Activated naive CD8-positive, alpha-beta T cell treated with anti-CD3 and anti-CD28 coated beads for 36 hours (primary cell): ENCODE data around the gene SPATC1L. TPM values are rescaled to one million over a fixed set of nuclear protein-coding genes. Genes with fewer than 3 reads are reported as not detected.
"Not testable (repeated sequence)": the region's sequence is repeated elsewhere in the genome, so short reads cannot be mapped to it uniquely, and the experiment has no call there.

Experiments used
- DNase-seq: peaks from one replicate; pipeline ENCODE4 v3.0.0; 2021
- H3K27ac Mint-ChIP-seq: one replicate; pipeline ENCODE4 v1.8.0; 2022; ENCODE audit warnings: mild to moderate bottlenecking, moderate library complexity, mixed read lengths
- H3K27me3 Mint-ChIP-seq: one replicate; pipeline ENCODE4 v1.8.0; 2022; ENCODE audit warnings: mild to moderate bottlenecking, mixed read lengths
- H3K36me3 Mint-ChIP-seq: one replicate; pipeline ENCODE4 v1.8.0; 2021; ENCODE audit warnings: mild to moderate bottlenecking, mixed read lengths
- H3K4me1 Mint-ChIP-seq: one replicate; pipeline ENCODE4 v1.8.0; 2021; ENCODE audit warnings: mixed read lengths
- H3K4me3 Mint-ChIP-seq: one replicate; pipeline ENCODE4 v1.8.0; 2022; ENCODE audit warnings: mild to moderate bottlenecking, moderate library complexity, mixed read lengths
- H3K9me3 Mint-ChIP-seq: one replicate; pipeline ENCODE4 v1.8.0; 2022; ENCODE audit warnings: mixed read lengths
- total RNA-seq, 2 experiments: library from RNA; stranded (reverse); gene quantifications; one replicate each; pipeline ENCODE4 v1.2.3, GENCODE V29; 2021

Gene SPATC1L
- total RNA-seq, 2 experiments from 2014 or later = 6.3 to 6.9 TPM

DNA sequence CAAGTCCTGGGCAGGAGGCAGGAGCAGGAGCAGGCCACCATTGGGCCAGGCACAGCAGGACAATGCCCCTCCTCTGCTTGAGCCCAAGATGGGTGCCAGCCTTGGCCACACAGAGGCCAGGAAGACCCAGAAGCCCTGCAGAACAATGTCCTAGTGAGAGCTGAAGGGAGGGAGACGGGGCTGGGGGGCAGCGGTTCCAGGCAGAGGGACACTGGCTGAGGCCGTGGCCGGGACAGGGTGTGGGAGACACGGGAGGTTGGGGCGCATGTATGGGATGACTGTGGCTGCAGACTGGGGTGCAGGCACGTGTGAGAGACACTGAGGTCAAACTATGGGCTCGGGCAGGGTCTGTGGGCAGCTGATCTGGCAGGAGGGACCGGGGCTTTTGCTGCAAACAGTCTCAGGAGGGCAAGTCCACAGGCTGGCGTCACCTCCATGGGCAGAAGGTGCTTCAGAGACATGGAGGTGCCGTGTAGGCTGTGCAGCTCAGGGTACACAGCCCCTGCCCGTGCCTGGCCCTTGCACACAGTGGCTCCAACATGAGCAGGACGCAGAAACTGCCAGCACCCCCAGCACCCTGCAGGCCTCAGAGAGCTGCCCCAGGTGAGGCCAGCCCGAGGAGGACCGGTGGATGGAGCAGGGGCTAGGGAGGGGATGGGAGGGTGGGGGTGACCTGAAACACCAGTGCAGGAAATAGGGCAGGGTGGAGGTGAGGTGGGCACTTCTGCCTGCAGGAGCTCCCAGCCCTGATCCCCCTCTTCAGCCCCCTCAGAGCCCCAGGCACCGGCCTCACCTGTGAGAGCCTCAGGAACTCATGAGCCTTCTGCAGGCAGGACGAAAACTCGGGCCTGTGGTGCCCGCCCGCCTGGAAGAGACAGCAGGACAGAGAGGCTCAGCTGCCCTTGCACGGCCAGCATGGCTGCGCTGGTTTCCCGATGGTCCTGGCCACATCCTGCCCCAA lies 24.8 kb upstream of the SPATC1L start:
- no peaks in the 10 kb centered on the region for H3K36me3 Mint-ChIP-seq
- H3K4me3 Mint-ChIP-seq = no peak overlapping the region
- H3K9me3 Mint-ChIP-seq = no peaks in the 10 kb centered on the region
- DNase-seq = no peak
- no peak overlapping the region for H3K27ac Mint-ChIP-seq
- no peaks in the 10 kb centered on the region for H3K27me3 Mint-ChIP-seq
- H3K4me1 Mint-ChIP-seq = no peaks in the 10 kb centered on the region

DNA sequence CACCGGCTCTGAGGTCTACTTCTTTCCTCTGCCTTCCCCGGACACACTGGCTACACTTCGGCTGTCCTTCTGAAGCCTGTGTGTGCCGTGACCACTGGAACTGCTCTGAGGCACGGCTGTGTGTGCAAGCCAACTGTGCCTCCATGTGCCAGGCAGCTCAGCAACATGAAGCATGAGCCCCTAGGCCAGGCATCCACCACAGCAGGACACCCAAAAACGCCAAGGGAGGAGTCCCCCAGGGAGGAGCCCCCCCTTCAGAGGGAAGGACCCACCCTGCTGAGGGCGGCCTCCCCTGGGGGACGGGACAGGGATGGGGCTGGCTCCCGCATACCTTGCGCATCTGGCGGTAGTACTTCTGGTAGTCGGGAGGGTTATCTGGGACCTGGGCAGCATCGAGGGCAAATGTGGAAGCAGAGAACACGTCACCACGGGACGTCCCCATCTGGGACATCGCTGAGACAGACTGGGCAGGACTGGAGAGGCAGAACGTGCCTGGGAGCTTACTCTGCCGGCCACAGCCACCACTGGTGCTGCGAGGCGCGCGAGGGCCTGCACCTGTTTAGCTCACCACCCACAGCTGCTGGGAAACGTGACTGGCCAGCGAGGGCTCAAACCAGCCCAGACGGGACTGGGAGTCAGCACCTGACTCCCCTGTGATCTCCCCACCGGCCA lies 23.8 kb upstream of the SPATC1L start:
- no peak overlapping the region for H3K27ac Mint-ChIP-seq
- no peaks in the 10 kb centered on the region for H3K27me3 Mint-ChIP-seq
- no peaks in the 10 kb centered on the region for H3K4me1 Mint-ChIP-seq
- no peak overlapping the region for H3K4me3 Mint-ChIP-seq
- no peaks in the 10 kb centered on the region for H3K9me3 Mint-ChIP-seq
- DNase-seq = no peak
- no peaks in the 10 kb centered on the region for H3K36me3 Mint-ChIP-seq

DNA sequence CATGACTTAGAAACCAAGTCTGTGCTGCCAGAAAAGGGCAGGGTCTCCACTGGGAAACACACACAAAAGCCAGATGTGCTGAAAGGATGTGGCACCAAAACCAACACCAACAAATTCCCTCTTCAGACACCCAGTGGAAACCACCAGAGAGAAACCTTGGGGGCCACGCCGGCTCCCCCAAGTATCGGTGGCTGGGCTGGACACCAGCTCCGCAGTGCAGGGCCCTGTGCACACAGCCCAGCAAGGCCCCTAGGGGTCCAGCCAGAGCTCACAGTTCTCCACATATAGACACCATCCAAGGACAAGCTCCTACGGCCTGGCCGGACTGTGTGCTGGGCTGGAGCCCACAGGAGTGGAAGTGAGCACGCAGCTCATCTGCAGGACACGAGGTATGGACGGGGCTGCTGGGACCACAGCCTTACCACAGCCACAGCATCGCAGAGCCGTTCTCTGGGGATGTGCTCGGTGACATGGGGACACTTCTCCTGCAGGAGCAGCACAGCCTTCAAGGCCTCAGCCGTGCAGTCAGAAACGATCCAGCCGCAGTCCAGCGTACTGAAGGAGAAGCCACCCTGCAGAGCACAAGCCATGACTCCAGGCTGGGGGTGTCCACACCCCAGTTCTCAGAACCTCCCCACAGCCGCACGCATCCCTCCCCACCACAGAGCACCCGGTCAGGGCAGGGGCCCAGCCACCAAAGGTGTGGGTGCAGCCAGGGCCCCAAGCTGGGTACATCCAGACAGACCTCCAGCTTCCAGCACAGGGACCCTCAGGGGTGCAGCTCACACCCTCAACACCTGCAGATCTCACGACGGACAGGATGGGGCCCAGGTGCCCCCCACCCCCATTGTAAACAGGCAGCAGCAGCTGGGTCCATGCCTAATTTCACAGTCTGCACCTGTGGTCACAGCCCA lies 23.0 kb upstream of the SPATC1L start:
- Mint-ChIP-seq H3K9me3 (no peaks in the 10 kb centered on the region), H3K27ac (no peak overlapping the region), H3K4me1 (no peaks in the 10 kb centered on the region), H3K36me3 (no peaks in the 10 kb centered on the region), H3K4me3 (no peak overlapping the region), H3K27me3 (no peaks in the 10 kb centered on the region)
- DNase-seq = no peak

GRCh38 chr21:46206163-46207005 lies 22.1 kb upstream of the SPATC1L start:
- no peaks in the 10 kb centered on the region for H3K4me1 Mint-ChIP-seq

GRCh38 chr21:46205766-46206162 lies 21.5 kb upstream of the SPATC1L start:
- Mint-ChIP-seq H3K4me3 (no peak overlapping the region), H3K9me3 (no peaks in the 10 kb centered on the region), H3K36me3 (no peaks in the 10 kb centered on the region), H3K27ac (no peak overlapping the region), H3K4me1 (no peaks in the 10 kb centered on the region), H3K27me3 (no peaks in the 10 kb centered on the region)
- no peak for DNase-seq

More at GRCh38 chr21:46206163-46207005, 22.1 kb upstream of the SPATC1L start:
- no peak for DNase-seq
- H3K9me3 Mint-ChIP-seq = no peaks in the 10 kb centered on the region
- H3K27me3 Mint-ChIP-seq = no peaks in the 10 kb centered on the region
- H3K36me3 Mint-ChIP-seq = no peaks in the 10 kb centered on the region
- no peak overlapping the region for H3K27ac Mint-ChIP-seq
- H3K4me3 Mint-ChIP-seq = no peak overlapping the region

- Mint-ChIP-seq H3K4me1 (no peaks in the 10 kb centered on the region), H3K9me3 (no peaks in the 10 kb centered on the region), H3K27me3 (no peaks in the 10 kb centered on the region), H3K27ac (no peak overlapping the region), H3K36me3 (no peaks in the 10 kb centered on the region), H3K4me3 (no peak overlapping the region)
- DNase-seq = no peak
Measured at GRCh38 chr21:46205166-46205565, 20.9 kb upstream of the SPATC1L start.

DNA sequence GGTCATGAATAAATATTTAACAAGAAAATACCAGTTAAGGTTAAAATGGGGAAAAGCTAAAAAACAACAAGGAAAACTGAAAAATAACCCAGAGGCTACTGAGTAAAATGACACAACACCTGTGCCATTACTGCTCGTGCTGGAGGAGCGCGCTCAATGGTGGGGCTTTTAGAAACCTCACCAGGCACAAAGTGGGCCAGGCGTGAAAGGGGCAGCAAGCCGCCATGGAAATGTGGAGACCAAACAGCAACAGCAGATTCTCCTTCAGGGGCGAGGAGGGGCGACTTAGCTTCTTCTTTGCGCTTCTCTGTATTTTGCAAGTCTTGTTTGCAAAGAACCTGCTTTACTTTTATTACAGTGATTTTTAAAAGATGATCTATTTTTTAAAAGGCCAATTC lies 18.9 kb upstream of the SPATC1L start:
- H3K9me3 Mint-ChIP-seq = no peaks in the 10 kb centered on the region
- no peak overlapping the region for H3K4me3 Mint-ChIP-seq
- no peak overlapping the region for H3K27ac Mint-ChIP-seq
- DNase-seq = no peak
- H3K27me3 Mint-ChIP-seq = no peaks in the 10 kb centered on the region
- no peaks in the 10 kb centered on the region for H3K4me1 Mint-ChIP-seq
- H3K36me3 Mint-ChIP-seq = peaks cover 8% of the 10 kb centered on the region

DNA sequence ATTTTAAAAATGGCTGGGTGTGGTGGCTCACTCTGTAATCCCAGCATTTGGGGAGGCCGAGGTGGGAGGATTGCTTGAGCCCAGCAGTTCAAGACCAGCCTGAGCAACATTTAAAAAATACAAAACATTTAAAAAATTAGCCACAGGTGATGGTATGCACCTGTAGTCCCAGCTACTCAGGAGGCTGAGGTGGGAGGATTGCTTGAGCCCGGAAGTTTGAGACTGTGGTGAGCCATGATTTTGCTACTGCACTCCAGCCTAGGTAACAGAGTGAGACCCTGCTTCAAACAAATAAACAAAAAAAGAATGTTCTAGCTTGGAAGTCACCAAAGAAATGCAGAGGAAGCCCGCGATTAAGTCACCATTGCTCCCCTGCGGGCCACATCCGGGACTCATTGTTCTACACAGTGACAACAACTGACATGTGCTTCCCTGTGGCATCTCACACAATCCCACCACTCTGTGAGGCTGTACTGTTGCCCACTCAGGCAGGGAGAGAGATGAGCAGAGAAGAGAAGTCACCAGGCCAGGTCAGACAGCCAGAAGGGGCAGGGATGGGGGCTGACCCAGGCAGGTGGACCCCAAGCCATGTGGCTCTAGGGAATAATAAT lies 18.4 kb upstream of the SPATC1L start:
- no peak for DNase-seq

DNA sequence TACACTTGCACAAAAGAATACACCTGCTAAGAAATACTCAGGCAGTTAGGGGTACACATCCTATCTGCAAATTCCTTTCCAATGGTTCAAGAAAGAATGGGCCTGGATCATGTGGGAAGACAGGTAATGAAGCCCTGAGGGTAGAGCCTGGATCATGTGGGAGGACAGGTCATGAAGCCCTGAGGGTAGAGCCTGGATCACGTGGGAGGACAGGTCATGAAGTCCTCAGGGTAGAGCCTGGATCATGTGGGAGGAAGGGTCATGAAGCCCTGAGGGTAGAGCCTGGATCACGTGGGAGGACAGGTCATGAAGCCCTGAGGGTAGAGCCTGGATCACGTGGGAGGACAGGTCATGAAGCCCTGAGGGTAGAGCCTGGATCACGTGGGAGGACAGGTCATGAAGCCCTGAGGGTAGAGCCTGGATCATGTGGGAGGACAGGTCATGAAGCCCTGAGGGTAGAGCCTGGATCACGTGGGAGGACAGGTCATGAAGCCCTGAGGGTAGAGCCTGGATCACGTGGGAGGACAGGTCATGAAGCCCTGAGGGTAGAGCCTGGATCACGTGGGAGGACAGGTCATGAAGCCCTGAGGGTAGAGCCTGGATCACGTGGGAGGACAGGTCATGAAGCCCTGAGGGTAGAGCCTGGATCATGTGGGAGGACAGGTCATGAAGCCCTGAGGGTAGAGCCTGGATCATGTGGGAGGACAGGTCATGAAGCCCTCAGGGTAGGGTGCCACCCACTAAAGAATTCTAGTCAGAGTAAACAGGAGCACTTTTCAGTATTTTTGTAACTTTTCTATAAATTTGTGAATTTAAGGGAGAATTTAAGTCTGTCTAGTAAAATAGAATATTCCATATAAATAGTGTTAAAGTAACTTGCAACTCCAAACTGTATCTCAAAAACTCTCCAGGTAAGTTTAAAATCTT lies 16.9 kb upstream of the SPATC1L start:
- not testable (repeated sequence) for DNase-seq, H3K27ac Mint-ChIP-seq, H3K4me3 Mint-ChIP-seq

More for the DNA sequence above, 18.4 kb upstream of the SPATC1L start:
- Mint-ChIP-seq H3K27ac (no peak overlapping the region), H3K4me3 (no peak overlapping the region), H3K4me1 (no peaks in the 10 kb centered on the region), H3K27me3 (no peaks in the 10 kb centered on the region), H3K9me3 (no peaks in the 10 kb centered on the region), H3K36me3 (peaks cover 8% of the 10 kb centered on the region)

DNA sequence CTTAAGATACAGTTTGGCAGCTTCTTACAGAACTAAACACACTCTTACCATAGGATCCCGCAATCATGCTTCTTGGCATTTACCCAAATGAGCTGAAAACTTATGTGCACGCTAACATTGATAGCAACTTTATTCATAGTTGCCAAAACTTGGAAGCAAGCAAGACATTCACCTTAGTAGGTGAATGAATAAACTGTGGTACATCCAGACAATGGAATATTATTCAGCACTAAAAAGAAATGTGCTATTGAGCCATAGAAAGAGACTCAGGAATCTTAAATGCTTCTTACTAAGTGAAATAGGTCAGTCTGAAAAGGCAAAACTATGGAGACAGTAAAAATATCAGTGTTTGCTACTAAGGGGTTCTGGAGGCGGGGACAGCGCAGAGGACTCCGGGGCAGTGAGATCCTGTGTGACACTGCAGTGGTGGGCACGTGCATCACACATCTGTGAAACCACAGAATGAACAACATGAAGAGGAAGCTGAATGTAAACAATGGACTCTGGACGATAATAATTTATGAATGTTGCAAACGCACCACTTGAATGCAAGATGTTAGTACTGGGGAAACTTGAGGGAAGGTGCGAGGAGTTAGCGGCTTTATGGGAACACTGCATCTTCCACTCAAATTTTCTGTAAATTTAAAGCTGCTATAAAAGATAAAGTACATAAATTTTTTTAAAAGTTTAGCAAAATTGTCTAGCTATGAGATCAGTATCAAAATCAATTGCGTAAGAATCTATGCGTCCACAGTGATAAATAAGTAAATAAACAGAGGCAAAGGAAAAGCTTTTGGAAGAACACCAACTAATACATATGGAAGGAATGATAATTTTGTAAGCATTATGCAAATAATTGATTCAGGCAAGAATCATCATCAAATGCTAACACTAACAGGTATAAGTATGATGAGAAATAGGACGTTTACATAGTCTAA lies 15.4 kb upstream of the SPATC1L start:
- H3K4me1 Mint-ChIP-seq = no peaks in the 10 kb centered on the region
- no peak for DNase-seq

More for the DNA sequence above, 16.9 kb upstream of the SPATC1L start:
- not testable (repeated sequence) for H3K9me3 Mint-ChIP-seq, H3K36me3 Mint-ChIP-seq, H3K27me3 Mint-ChIP-seq, H3K4me1 Mint-ChIP-seq

DNA sequence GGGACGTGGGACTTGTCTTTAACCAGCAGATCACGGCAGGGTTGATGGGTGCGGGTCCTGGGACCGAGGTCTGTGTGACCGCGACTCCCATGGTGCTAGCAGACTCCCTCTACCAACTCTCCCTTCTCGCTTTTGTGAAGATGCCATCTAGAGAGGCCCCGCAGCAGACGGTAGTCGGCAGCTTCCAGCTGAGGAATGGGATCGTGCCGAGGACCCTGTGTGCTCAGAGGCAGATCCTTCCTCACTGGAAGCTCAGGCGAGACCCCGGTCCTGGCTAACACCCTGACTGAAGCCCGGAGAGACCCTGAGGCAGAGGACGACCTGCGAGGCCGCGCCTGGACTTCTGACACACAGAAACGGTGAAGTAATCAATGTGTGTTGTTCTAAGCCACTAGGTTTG lies 12.5 kb upstream of the SPATC1L start:
- H3K36me3 Mint-ChIP-seq = peaks cover 14% of the 10 kb centered on the region
- H3K27ac Mint-ChIP-seq = no peak overlapping the region
- no peaks in the 10 kb centered on the region for H3K9me3 Mint-ChIP-seq
- no peaks in the 10 kb centered on the region for H3K27me3 Mint-ChIP-seq
- H3K4me3 Mint-ChIP-seq = no peak overlapping the region
- DNase-seq = no peak
- no peaks in the 10 kb centered on the region for H3K4me1 Mint-ChIP-seq

More for the DNA sequence above, 15.4 kb upstream of the SPATC1L start:
- H3K36me3 Mint-ChIP-seq = peaks cover 8% of the 10 kb centered on the region
- H3K9me3 Mint-ChIP-seq = no peaks in the 10 kb centered on the region
- no peak overlapping the region for H3K27ac Mint-ChIP-seq
- H3K27me3 Mint-ChIP-seq = no peaks in the 10 kb centered on the region
- H3K4me3 Mint-ChIP-seq = no peak overlapping the region

- Mint-ChIP-seq H3K27me3 (no peaks in the 10 kb centered on the region), H3K27ac (no peak overlapping the region), H3K36me3 (peaks cover 14% of the 10 kb centered on the region), H3K4me1 (no peaks in the 10 kb centered on the region), H3K9me3 (no peaks in the 10 kb centered on the region), H3K4me3 (no peak overlapping the region)
- no peak for DNase-seq
Measured at GRCh38 chr21:46195595-46196195, 11.4 kb upstream of the SPATC1L start.
